GM06990 (cell line): Measurements from ENCODE around the gene INF2.

Experiments
- DNase-seq: peaks from one replicate; pipeline ENCODE4 v3.0.0-alpha.2; 2011; ENCODE audit not compliant: insufficient read length; ENCODE audit errors: extremely low read depth
- H3K27me3 ChIP-seq: replicated peaks from 2 replicates; pipeline ENCODE4 v1.6.0; 2011; ENCODE audit warnings: low read length; ENCODE audit not compliant: control insufficient read depth, insufficient read depth
- H3K36me3 ChIP-seq: 2 replicates; pipeline ENCODE4 v1.5.1; 2011; ENCODE audit warnings: low read length; ENCODE audit not compliant: control insufficient read depth, insufficient read depth
- H3K4me3 ChIP-seq: replicated peaks from 2 replicates; pipeline ENCODE4 v1.5.1; 2011; ENCODE audit warnings: low read depth, mild to moderate bottlenecking, control low read depth, low read length
- CTCF ChIP-seq: IDR thresholded peaks from 2 replicates; pipeline ENCODE4 v1.5.1; 2011; ENCODE audit warnings: low read length, control low read depth, mild to moderate bottlenecking, inconsistent platforms; ENCODE audit not compliant: insufficient read depth, poor library complexity, severe bottlenecking

The INF2 gene

GRCh38 chr14:104705340-104706047 is 16.1 kb downstream of the INF2 start:
- DNase-seq, result no peak

GRCh38 chr14:104706733-104707607 is 17.6 kb downstream of the INF2 start:
- Histone ChIP-seq H3K4me3 (no peak overlapping the region), H3K27me3 (no peaks in the 10 kb centered on the region), H3K36me3 (no peaks in the 10 kb centered on the region; the same call in 1 of the 2 replicates)
- no peak for TF ChIP-seq CTCF
- DNase-seq, result no peak

More at GRCh38 chr14:104705340-104706047, 16.1 kb downstream of the INF2 start:
- no peaks in the 10 kb centered on the region for H3K27me3 ChIP-seq
- H3K4me3 ChIP-seq, result no peak overlapping the region
- TF ChIP-seq CTCF, result no peak
- H3K36me3 ChIP-seq, result no peaks in the 10 kb centered on the region; the same call in 1 of the 2 replicates

- no peaks in the 10 kb centered on the region; the same call in 1 of the 2 replicates for H3K36me3 ChIP-seq
- no peak for TF ChIP-seq CTCF
Observed at GRCh38 chr14:104707608-104708595, 18.5 kb downstream of the INF2 start.

GRCh38 chr14:104708606-104709268 is 19.3 kb downstream of the INF2 start:
- H3K36me3 ChIP-seq, result peaks cover 2% of the 10 kb centered on the region

More at GRCh38 chr14:104707608-104708595, 18.5 kb downstream of the INF2 start:
- no peak for DNase-seq
- Histone ChIP-seq H3K27me3 (no peaks in the 10 kb centered on the region), H3K4me3 (no peak overlapping the region)

More at GRCh38 chr14:104708606-104709268, 19.3 kb downstream of the INF2 start:
- no peak overlapping the region for H3K4me3 ChIP-seq
- DNase-seq, result peak; percentile 53
- TF ChIP-seq CTCF, result peak; percentile 96
- no peaks in the 10 kb centered on the region for H3K27me3 ChIP-seq
